Suprapubic skin (tissue), 4 donors: ENCODE results near the gene LONP2. TPM values are rescaled to one million over a fixed set of nuclear protein-coding genes. Genes with fewer than 3 reads are reported as not detected.

Source experiments
- DNase-seq, 2 donors: peaks; one replicate each; pipeline ENCODE4 v3.0.0-alpha.2; 2019; ENCODE audit warnings: low spot score in 2 of 2
- H3K27ac ChIP-seq: fragments of 200-600 bp; sonication (generic); one replicate; pipeline ENCODE4 v1.5.1; 2019
- H3K27me3 ChIP-seq: fragments of 200-600 bp; sonication (generic); one replicate; pipeline ENCODE4 v1.5.1; 2019
- H3K36me3 ChIP-seq: fragments of 200-600 bp; sonication (generic); one replicate; pipeline ENCODE4 v1.5.1; 2019
- H3K4me1 ChIP-seq: fragments of 200-600 bp; sonication (generic); one replicate; pipeline ENCODE4 v1.5.1; 2019
- H3K4me3 ChIP-seq: fragments of 200-600 bp; sonication (generic); one replicate; pipeline ENCODE4 v1.5.1; 2019; ENCODE audit warnings: mild to moderate bottlenecking
- H3K9me3 ChIP-seq: fragments of 200-600 bp; sonication (generic); one replicate; pipeline ENCODE4 v1.5.1; 2019
- CTCF ChIP-seq, 2 donors: fragments of 200-600 bp in 1 of 2; fragments of 450-650 bp in 1 of 2; sonication (generic) in 1 of 2; IDR thresholded peaks; one replicate each; pipeline ENCODE4 v1.5.1; 2016 to 2019; ENCODE audit warnings: antibody characterized with exemption in 2 of 2, mild to moderate bottlenecking in 1 of 2, moderate library complexity in 1 of 2
- EP300 ChIP-seq: sonication (generic); formaldehyde crosslinking; IDR thresholded peaks from one replicate; pipeline ENCODE4 v1.6.1; 2017; ENCODE audit warnings: antibody characterized with exemption
- POLR2A ChIP-seq, 2 donors: fragments of 450-650 bp; IDR thresholded peaks; one replicate each; pipeline ENCODE4 v1.6.1; 2017; ENCODE audit warnings: antibody characterized with exemption in 2 of 2, mild to moderate bottlenecking in 2 of 2, moderate library complexity in 2 of 2
- POLR2AphosphoS5 ChIP-seq, 3 donors: sonication (generic); formaldehyde crosslinking; IDR thresholded peaks; one replicate each; pipeline ENCODE4 v1.6.1; 2017; ENCODE audit warnings: antibody characterized with exemption in 3 of 3
- WGBS: methylation state at CpG from one replicate; pipeline ENCODE4 v1.1.5; 2018; 5-methylcytosine and 5-hydroxymethylcytosine counted together
- total RNA-seq, 4 donors: library from RNA; depleted of rRNA; stranded (reverse); fragments of >200 nt; gene quantifications; one replicate each; pipeline ENCODE4 v1.1.0, GENCODE V29; 2016

LONP2 gene
- total RNA-seq, 4 donors from 2014 or later = 39.6 to 97.9 (median 52.8) TPM

- Histone ChIP-seq H3K9me3 (no peaks in the 10 kb centered on the region), H3K36me3 (no peaks in the 10 kb centered on the region), H3K27me3 (no peaks in the 10 kb centered on the region), H3K27ac (no peak overlapping the region), H3K4me3 (no peak overlapping the region), H3K4me1 (no peaks in the 10 kb centered on the region)
- TF ChIP-seq CTCF (IDR thresholded peaks at IDR 0.05) (no peak), EP300 (no peak), POLR2A (IDR thresholded peaks at IDR 0.05) (no peak), POLR2AphosphoS5 (IDR thresholded peaks at IDR 0.05) (no peak)
- 93% methylated on average over 6 of the region's 6 CpGs for WGBS
- no peak for DNase-seq
These were observed 28.4 kb upstream of the LONP2 start for GRCh38 chr16:48215738-48216137.

- Histone ChIP-seq H3K9me3 (no peaks in the 10 kb centered on the region), H3K36me3 (no peaks in the 10 kb centered on the region), H3K27me3 (no peaks in the 10 kb centered on the region), H3K4me1 (no peaks in the 10 kb centered on the region), H3K27ac (no peak overlapping the region), H3K4me3 (no peak overlapping the region)
- DNase-seq = no peak
- no peak for TF ChIP-seq EP300
- no peak for TF ChIP-seq POLR2AphosphoS5 (IDR thresholded peaks at IDR 0.05)
- no peak for TF ChIP-seq CTCF (IDR thresholded peaks at IDR 0.05)
- no peak for TF ChIP-seq POLR2A (IDR thresholded peaks at IDR 0.05)
- WGBS = 85% methylated on average over 2 of the region's 2 CpGs
These were observed 26.4 kb upstream of the LONP2 start for GRCh38 chr16:48217708-48218107.

GRCh38 chr16:48218473-48218872 is 25.6 kb upstream of the LONP2 start:
- H3K36me3 ChIP-seq = no peaks in the 10 kb centered on the region
- H3K27ac ChIP-seq = no peak overlapping the region
- no peak for TF ChIP-seq POLR2AphosphoS5 (IDR thresholded peaks at IDR 0.05)
- no peak for TF ChIP-seq POLR2A (IDR thresholded peaks at IDR 0.05)
- no peak for TF ChIP-seq EP300
- TF ChIP-seq CTCF (IDR thresholded peaks at IDR 0.05) = no peak
- no peaks in the 10 kb centered on the region for H3K27me3 ChIP-seq
- no peaks in the 10 kb centered on the region for H3K9me3 ChIP-seq
- H3K4me1 ChIP-seq = no peaks in the 10 kb centered on the region
- WGBS = 84% methylated on average over 3 of the region's 3 CpGs
- DNase-seq = no peak
- no peak overlapping the region for H3K4me3 ChIP-seq

- 64% methylated on average over 3 of the region's 3 CpGs for WGBS
These were observed 23.2 kb upstream of the LONP2 start for GRCh38 chr16:48220891-48221290.

GRCh38 chr16:48223490-48223889 is 20.6 kb upstream of the LONP2 start:
- H3K4me3 ChIP-seq = no peak overlapping the region
- no peaks in the 10 kb centered on the region for H3K9me3 ChIP-seq
- H3K27me3 ChIP-seq = no peaks in the 10 kb centered on the region
- WGBS = 99% methylated on average over 4 of the region's 4 CpGs
- H3K36me3 ChIP-seq = no peaks in the 10 kb centered on the region
- H3K4me1 ChIP-seq = no peaks in the 10 kb centered on the region
- H3K27ac ChIP-seq = no peak overlapping the region
- DNase-seq = no peak
- no peak for TF ChIP-seq POLR2AphosphoS5 (IDR thresholded peaks at IDR 0.05)
- no peak for TF ChIP-seq EP300
- no peak for TF ChIP-seq POLR2A (IDR thresholded peaks at IDR 0.05)
- no peak for TF ChIP-seq CTCF (IDR thresholded peaks at IDR 0.05)

More at GRCh38 chr16:48220891-48221290, 23.2 kb upstream of the LONP2 start:
- TF ChIP-seq POLR2A (IDR thresholded peaks at IDR 0.05) (no peak), POLR2AphosphoS5 (IDR thresholded peaks at IDR 0.05) (no peak)
- Histone ChIP-seq H3K27me3 (no peaks in the 10 kb centered on the region), H3K4me3 (no peak overlapping the region), H3K27ac (no peak overlapping the region), H3K36me3 (no peaks in the 10 kb centered on the region), H3K4me1 (no peaks in the 10 kb centered on the region), H3K9me3 (no peaks in the 10 kb centered on the region)
- DNase-seq = no peak

GRCh38 chr16:48225456-48225855 is 18.6 kb upstream of the LONP2 start:
- DNase-seq = no peak
- Histone ChIP-seq H3K27me3 (no peaks in the 10 kb centered on the region), H3K4me3 (no peak overlapping the region), H3K36me3 (no peaks in the 10 kb centered on the region), H3K9me3 (no peaks in the 10 kb centered on the region), H3K27ac (no peak overlapping the region), H3K4me1 (no peaks in the 10 kb centered on the region)
- WGBS = 80% methylated on average over 5 of the region's 5 CpGs
- TF ChIP-seq EP300 (no peak), POLR2AphosphoS5 (IDR thresholded peaks at IDR 0.05) (no peak), POLR2A (IDR thresholded peaks at IDR 0.05) (no peak)
